ENCODE data around the gene UQCRC1.

GRCh38 chr3:48656061-48656840, 46.8 kb upstream of the UQCRC1 start:
- TF ChIP-seq POLR2AphosphoS5 (IDR thresholded peaks at IDR 0.05; ENCODE audit: low read depth, low read length) (0 out of 2 replicates have a peak, but pooled peaks have one; percentile 24), CTCF (IDR thresholded peaks at IDR 0.05) (peak; percentile 82), REST (IDR thresholded peaks at IDR 0.05; ENCODE audit: insufficient read depth in 1 of 2, low read depth in 2 of 2, low read length in 1 of 2) (no peak), TCF7L2 (IDR thresholded peaks at IDR 0.05; ENCODE audit: low read depth, low read length) (no peak)
